GM10248 (cell line): ENCODE results near the gene MVD.

Experiments used
- CTCF ChIA-PET: fragments of 300-600 bp; sonication (Branson Sonifier 250); formaldehyde crosslinking; extraction: SDS; loops from one replicate; lab custom pipeline; 2021; ENCODE audit warnings: antibody characterized with exemption; lab: Yijun Ruan, JAX
- POLR2A ChIA-PET: fragments of 350-650 bp; sonication (Branson Sonifier 250); formaldehyde crosslinking; extraction: SDS; loops from one replicate; lab custom pipeline; 2020; ENCODE audit warnings: antibody characterized with exemption; lab: Yijun Ruan, JAX
- DNase-seq: peaks from one replicate; pipeline ENCODE4 v3.0.0; 2012; ENCODE audit errors: extremely low spot score
- TF ChIP-seq, protein P1 (sequence below): IDR thresholded peaks from 2 replicates; pipeline ENCODE4 v1.5.1; 2012; ENCODE audit warnings: mild to moderate bottlenecking, low read depth; ENCODE audit errors: extremely low read depth, missing control alignments, control extremely low read depth

The MVD gene

DNA sequence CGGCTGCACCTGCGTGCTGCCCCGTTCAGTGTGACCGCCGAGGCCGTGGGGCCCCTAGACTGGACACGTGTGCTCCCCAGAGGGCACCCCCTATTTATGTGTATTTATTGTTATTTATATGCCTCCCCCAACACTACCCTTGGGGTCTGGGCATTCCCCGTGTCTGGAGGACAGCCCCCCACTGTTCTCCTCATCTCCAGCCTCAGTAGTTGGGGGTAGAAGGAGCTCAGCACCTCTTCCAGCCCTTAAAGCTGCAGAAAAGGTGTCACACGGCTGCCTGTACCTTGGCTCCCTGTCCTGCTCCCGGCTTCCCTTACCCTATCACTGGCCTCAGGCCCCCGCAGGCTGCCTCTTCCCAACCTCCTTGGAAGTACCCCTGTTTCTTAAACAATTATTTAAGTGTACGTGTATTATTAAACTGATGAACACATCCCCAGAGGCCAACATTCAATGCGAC lies 22.8 kb downstream of the MVD start:
- no peak for DNase-seq
- ChIA-PET CTCF (interaction anchor here (1.2 to 1.8 kb wide), 3 partner anchors 10 to 97 kb away, joined by 4 to 7 read pairs (median 4); no protein-coding TSS in a partner anchor), POLR2A (interaction anchor here (0.6 to 1.6 kb wide), 2 partner anchors 9 to 23 kb away, joined by 3 to 4 read pairs; partner anchors contain the start of gene MVD)
- TF ChIP-seq, protein P1, sequence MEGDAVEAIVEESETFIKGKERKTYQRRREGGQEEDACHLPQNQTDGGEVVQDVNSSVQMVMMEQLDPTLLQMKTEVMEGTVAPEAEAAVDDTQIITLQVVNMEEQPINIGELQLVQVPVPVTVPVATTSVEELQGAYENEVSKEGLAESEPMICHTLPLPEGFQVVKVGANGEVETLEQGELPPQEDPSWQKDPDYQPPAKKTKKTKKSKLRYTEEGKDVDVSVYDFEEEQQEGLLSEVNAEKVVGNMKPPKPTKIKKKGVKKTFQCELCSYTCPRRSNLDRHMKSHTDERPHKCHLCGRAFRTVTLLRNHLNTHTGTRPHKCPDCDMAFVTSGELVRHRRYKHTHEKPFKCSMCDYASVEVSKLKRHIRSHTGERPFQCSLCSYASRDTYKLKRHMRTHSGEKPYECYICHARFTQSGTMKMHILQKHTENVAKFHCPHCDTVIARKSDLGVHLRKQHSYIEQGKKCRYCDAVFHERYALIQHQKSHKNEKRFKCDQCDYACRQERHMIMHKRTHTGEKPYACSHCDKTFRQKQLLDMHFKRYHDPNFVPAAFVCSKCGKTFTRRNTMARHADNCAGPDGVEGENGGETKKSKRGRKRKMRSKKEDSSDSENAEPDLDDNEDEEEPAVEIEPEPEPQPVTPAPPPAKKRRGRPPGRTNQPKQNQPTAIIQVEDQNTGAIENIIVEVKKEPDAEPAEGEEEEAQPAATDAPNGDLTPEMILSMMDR, result no peak

DNA sequence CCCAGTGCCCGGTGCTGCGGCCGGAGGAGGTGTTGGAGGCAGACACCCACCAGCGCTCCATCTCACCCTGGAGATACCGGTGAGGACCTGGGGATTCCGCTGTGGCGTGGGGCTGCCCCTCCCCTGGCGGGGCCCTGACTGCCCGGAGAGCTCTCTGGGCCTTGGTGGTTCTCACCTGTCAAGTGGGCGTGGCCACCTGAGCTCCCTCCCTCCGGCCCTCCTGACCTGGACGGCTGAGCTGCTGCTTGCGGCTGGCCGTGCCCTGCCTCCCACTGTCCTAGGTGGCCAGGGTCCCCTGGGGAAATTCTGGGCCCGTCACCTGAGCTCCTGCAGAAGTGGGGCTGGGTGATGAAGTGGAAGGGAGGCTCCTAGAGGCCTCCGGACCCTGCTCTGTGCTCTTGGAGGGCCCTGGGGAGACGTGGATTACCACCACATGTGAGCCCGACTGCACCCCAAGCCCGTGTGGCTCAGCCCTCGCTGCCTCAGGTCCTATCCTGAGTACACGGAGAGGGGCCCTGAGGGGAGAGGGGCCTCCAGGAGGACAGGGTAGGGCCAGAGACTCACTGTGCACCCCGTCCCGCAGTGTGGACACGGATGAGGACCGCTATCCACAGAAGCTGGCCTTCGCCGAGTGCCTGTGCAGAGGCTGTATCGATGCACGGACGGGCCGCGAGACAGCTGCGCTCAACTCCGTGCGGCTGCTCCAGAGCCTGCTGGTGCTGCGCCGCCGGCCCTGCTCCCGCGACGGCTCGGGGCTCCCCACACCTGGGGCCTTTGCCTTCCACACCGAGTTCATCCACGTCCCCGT lies 23.5 kb downstream of the MVD start:
- no peak for DNase-seq
- TF ChIP-seq, protein P1, result no peak
- ChIA-PET POLR2A (interaction anchor here (1.6 kb wide), 1 partner anchor 23 kb away, joined by 4 read pairs; the partner anchor contains the start of gene MVD), CTCF (interaction anchor here (1.2 to 1.8 kb wide), 4 partner anchors 10 to 98 kb away, joined by 3 to 7 read pairs (median 4); no protein-coding TSS in a partner anchor)

DNA sequence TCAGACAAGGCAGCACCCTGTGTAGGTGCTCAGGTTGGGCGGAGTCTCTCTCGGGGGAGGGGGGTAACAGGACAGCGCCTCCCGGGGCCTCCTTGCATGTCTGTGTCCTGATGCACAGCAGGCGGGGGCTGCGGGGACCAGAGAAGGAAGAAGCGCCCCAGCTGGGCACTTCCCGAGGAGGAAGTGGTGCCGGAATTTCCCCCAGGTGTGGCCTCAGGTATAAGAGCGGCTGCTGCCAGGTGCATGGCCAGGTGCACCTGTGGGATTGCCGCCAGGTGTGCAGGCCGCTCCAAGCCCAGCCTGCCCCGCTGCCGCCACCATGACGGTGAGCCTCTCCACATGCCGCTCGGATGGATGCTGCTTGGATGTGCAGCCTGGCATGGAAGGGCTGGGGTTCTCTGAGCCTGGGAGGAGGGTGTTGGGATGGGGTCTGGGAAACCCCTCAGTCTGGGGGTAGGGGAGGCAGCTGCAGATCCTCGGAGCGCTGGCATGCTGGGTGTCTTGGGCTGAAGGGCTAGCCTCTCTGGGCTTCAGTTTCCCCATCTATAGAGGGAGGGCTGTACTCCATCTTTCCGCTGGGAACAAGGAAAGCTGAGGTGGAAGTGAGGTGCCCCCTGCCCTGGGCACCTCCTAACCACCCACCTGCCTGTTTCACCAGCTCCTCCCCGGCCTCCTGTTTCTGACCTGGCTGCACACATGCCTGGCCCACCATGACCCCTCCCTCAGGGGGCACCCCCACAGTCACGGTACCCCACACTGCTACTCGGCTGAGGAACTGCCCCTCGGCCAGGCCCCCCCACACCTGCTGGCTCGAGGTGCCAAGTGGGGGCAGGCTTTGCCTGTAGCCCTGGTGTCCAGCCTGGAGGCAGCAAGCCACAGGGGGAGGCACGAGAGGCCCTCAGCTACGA lies 24.3 kb downstream of the MVD start, which contains the start of gene IL17C:
TSS of gene IL17C (plus strand) at position 250 of the 908 bp plus-strand sequence. CDS start at position 320, 70 bp downstream.
- TF ChIP-seq, protein P1, result no peak
- CTCF ChIA-PET, result interaction anchor here (1.2 to 1.8 kb wide), 5 partner anchors 11 to 99 kb away, joined by 3 to 7 read pairs (median 4); no protein-coding TSS in a partner anchor
- DNase-seq, result no peak
- POLR2A ChIA-PET, result interaction anchor here (1.6 kb wide), 1 partner anchor 24 kb away, joined by 4 read pairs; the partner anchor contains the start of gene MVD

DNA sequence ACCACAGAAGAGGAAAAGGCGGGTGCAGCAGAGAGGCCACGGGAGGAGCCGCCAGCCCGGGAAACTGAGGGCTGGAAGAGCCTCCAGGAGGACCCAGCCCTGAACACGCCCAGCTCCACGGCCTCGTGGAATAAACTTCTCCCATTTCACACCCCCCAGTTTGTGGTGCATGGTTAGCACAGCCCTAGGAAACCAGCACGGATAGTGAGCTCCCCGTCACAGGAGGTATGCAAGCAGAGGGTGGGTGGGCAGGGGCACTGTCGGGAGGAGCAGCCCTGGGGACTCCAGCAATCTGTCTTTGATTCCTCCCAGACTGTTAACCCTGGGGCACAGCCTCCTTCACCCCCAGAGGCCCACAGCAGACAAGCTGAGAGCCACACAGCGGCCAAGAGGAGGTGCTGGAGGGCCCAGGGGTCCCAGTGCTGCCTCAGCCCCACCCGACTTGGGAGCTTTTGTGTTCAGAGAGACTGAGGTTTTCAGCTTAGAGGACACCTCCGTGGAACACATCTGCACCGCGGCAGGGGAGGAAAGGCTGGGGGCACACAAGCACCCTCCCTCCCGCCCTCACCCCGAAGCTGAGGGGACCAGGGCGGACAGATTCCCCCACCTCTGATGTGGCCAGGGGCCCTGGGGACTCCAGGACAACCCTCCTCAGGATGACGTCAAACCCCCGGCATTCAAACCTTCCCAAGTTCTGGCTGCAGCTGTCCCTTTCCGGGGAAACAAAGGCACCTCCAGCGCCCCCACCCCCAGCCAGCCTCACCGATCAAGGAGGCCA lies 26.2 kb downstream of the MVD start:
- POLR2A ChIA-PET, result interaction anchor here (0.6 kb wide), 1 partner anchor 37 kb away, joined by 4 read pairs; no protein-coding TSS in a partner anchor

DNA sequence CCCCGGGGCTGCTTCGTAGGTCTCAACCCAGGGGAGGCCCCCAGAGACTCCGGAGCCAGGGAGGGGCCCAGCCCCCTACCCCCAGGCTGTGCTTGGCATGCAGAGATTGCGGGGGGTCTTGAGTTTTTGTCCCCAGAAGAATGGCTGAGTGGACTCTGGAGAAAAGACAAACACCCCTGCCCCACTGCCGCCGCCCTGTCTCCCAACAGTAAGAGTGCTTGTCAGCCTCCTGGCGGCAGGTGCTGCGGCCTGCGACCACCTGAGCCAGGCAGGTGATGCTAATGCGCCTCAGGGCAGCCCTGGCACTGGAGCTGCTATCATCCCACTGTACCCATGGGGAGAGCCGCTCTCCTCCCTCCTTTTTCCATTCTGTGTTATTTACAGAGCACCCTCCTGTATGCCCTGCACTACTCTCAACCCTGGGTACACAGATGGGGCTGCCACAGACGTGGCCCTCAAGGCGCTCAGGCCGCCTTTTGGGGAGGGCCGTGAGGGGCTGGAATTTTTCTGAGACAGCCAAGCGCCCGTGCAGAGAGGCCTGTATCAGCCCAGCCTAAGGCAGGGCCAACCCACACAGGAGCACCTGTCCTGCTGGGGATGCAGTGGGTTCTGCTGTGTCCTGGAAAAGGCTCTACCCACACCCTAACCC lies 27.1 kb downstream of the MVD start:
- TF ChIP-seq, protein P1, result no peak
- DNase-seq, result no peak
- POLR2A ChIA-PET, result no interaction called here
- CTCF ChIA-PET, result no interaction called here

More for the DNA sequence above, 26.2 kb downstream of the MVD start:
- CTCF ChIA-PET, result interaction anchor here (0.9 to 1.7 kb wide), 3 partner anchors 10 to 101 kb away, joined by 3 to 4 read pairs (median 4); no protein-coding TSS in a partner anchor
- TF ChIP-seq, protein P1, result no peak
- no peak for DNase-seq
